NCI-H2029 treated with DMSO at 0.1 percent for 48 hours (cell line): ENCODE data around the gene SLC15A5.
A peak's percentile ranks its signal among the peaks of the same experiment; 100 is the strongest.

Source experiments
- DNase-seq: peaks from one replicate; lab custom pipeline; 2025; lab: John Stamatoyannopoulos, UW

SLC15A5 gene

GRCh38 chr12:16174282-16174681 lies 103.2 kb downstream of the SLC15A5 start:
- no peak for DNase-seq

- DNase-seq, result no peak
These were observed 106.1 kb downstream of the SLC15A5 start for GRCh38 chr12:16171348-16171747.

GRCh38 chr12:16168078-16168477 lies 109.4 kb downstream of the SLC15A5 start:
- DNase-seq, result no peak

- no peak for DNase-seq
These were observed 110.7 kb downstream of the SLC15A5 start for GRCh38 chr12:16166563-16167470.

GRCh38 chr12:16165506-16165905 lies 112.0 kb downstream of the SLC15A5 start:
- peak; percentile 52 for DNase-seq

- DNase-seq, result no peak
These were observed 113.6 kb downstream of the SLC15A5 start for GRCh38 chr12:16163901-16164300.

GRCh38 chr12:16163146-16163545 lies 114.3 kb downstream of the SLC15A5 start:
- DNase-seq, result no peak

GRCh38 chr12:16159571-16159970 lies 117.9 kb downstream of the SLC15A5 start:
- no peak for DNase-seq

GRCh38 chr12:16158050-16158449 lies 119.4 kb downstream of the SLC15A5 start:
- DNase-seq, result no peak

- no peak for DNase-seq
These were observed 121.5 kb downstream of the SLC15A5 start for GRCh38 chr12:16155938-16156337.

GRCh38 chr12:16154990-16155389 lies 122.5 kb downstream of the SLC15A5 start:
- no peak for DNase-seq

- DNase-seq, result no peak
These were observed 124.4 kb downstream of the SLC15A5 start for GRCh38 chr12:16152885-16153673.

GRCh38 chr12:16150276-16150675 lies 127.2 kb downstream of the SLC15A5 start:
- no peak for DNase-seq

- DNase-seq, result no peak
These were observed 128.5 kb downstream of the SLC15A5 start for GRCh38 chr12:16148938-16149337.
